ENCODE results near the gene MROH2A.

The MROH2A gene

GRCh38 chr2:233802132-233802815 lies 24.1 kb downstream of the MROH2A start:
- DNase-seq, result peak in 1 of 2 experiments; percentile 2

- peak in 1 of 2 experiments; percentile 1 for DNase-seq
Observed at GRCh38 chr2:233803292-233803911, 25.3 kb downstream of the MROH2A start.

- DNase-seq, result peak in 1 of 2 experiments; percentile 7
Observed at GRCh38 chr2:233803994-233804393, 25.9 kb downstream of the MROH2A start.

GRCh38 chr2:233807215-233807865 lies 29.2 kb downstream of the MROH2A start:
- peak in 1 of 2 experiments; percentile 8 for DNase-seq

- DNase-seq, result no peak
Observed at GRCh38 chr2:233807966-233808935, 30.1 kb downstream of the MROH2A start.

- no peak for DNase-seq
Observed at GRCh38 chr2:233810385-233810784, 32.3 kb downstream of the MROH2A start.

- DNase-seq, result no peak
Observed at GRCh38 chr2:233811087-233811486, 33.0 kb downstream of the MROH2A start.

- no peak for DNase-seq
Observed at GRCh38 chr2:233811732-233812131, 33.6 kb downstream of the MROH2A start.

- no peak for DNase-seq
Observed at GRCh38 chr2:233813236-233814055, 35.3 kb downstream of the MROH2A start.

GRCh38 chr2:233814056-233814835 lies 36.1 kb downstream of the MROH2A start:
- no peak for DNase-seq

- DNase-seq, result no peak
Observed at GRCh38 chr2:233815861-233816260, 37.7 kb downstream of the MROH2A start.

- DNase-seq, result no peak
Observed at GRCh38 chr2:233816334-233816733, 38.2 kb downstream of the MROH2A start.

- no peak for DNase-seq
Observed at GRCh38 chr2:233816771-233817170, 38.6 kb downstream of the MROH2A start.

- no peak for DNase-seq
Observed at GRCh38 chr2:233817361-233817911, 39.3 kb downstream of the MROH2A start.

GRCh38 chr2:233817995-233818638 lies 40.0 kb downstream of the MROH2A start:
- no peak for DNase-seq

GRCh38 chr2:233818639-233819621 lies 40.8 kb downstream of the MROH2A start:
- DNase-seq, result no peak

GRCh38 chr2:233819884-233820773 lies 42.0 kb downstream of the MROH2A start:
- no peak for DNase-seq

- DNase-seq, result no peak
Observed at GRCh38 chr2:233820774-233821105, 42.6 kb downstream of the MROH2A start.
